ENCODE measurements around the gene EMC10. TPM values are rescaled to one million over a fixed set of nuclear protein-coding genes. Genes with fewer than 3 reads are reported as not detected.
"Not testable (repeated sequence)": the region's sequence is repeated elsewhere in the genome, so short reads cannot be mapped to it uniquely, and the experiment has no call there.

The EMC10 gene
- total RNA-seq, 1 donor from 2014 or later: 103 TPM

DNA sequence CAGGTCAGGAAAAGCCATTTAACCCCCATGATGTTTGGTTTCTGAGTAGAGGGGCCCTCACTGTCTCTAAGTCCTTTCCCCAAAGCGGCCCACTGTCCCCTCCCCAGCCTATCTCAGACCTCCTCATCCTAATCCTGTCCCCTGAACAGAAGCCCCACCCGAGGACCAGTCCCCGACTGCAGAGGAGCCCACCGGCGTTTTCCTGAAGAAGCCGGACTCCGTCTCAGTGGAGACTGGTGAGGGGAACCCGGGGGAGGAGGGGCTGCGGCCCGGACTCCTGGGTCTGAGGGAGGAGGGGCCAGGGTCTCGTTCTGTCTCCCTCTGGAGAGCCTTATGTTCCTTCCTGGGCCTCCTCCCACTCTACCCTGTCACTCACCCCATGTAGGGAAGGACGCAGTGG, 40.7 kb upstream of the EMC10 start:
- Histone ChIP-seq H3K36me3 (no peaks in the 10 kb centered on the region), H3K4me3 (no peak overlapping the region), H3K4me1 (peaks cover 14% of the 10 kb centered on the region), H3K9me3 (no peaks in the 10 kb centered on the region), H3K27me3 (peaks cover 4% of the 10 kb centered on the region), H3K27ac (no peak overlapping the region)
- ATAC-seq (no peak), DNase-seq (no peak)
- TF ChIP-seq, protein P1, sequence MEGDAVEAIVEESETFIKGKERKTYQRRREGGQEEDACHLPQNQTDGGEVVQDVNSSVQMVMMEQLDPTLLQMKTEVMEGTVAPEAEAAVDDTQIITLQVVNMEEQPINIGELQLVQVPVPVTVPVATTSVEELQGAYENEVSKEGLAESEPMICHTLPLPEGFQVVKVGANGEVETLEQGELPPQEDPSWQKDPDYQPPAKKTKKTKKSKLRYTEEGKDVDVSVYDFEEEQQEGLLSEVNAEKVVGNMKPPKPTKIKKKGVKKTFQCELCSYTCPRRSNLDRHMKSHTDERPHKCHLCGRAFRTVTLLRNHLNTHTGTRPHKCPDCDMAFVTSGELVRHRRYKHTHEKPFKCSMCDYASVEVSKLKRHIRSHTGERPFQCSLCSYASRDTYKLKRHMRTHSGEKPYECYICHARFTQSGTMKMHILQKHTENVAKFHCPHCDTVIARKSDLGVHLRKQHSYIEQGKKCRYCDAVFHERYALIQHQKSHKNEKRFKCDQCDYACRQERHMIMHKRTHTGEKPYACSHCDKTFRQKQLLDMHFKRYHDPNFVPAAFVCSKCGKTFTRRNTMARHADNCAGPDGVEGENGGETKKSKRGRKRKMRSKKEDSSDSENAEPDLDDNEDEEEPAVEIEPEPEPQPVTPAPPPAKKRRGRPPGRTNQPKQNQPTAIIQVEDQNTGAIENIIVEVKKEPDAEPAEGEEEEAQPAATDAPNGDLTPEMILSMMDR (IDR thresholded peaks at IDR 0.05): no peak
- intact Hi-C loops (cut with DNase I): no loop called here

- Histone ChIP-seq H3K9me3 (no peaks in the 10 kb centered on the region), H3K36me3 (no peaks in the 10 kb centered on the region), H3K4me1 (no peaks in the 10 kb centered on the region), H3K27me3 (no peaks in the 10 kb centered on the region), H3K4me3 (no peak overlapping the region), H3K27ac (no peak overlapping the region)
- ATAC-seq (no peak), DNase-seq (no peak)
- intact Hi-C loops (cut with DNase I): no loop called here
- TF ChIP-seq, protein P1 (IDR thresholded peaks at IDR 0.05): no peak
These were observed 38.4 kb upstream of the EMC10 start for GRCh38 chr19:50437862-50438449.

DNA sequence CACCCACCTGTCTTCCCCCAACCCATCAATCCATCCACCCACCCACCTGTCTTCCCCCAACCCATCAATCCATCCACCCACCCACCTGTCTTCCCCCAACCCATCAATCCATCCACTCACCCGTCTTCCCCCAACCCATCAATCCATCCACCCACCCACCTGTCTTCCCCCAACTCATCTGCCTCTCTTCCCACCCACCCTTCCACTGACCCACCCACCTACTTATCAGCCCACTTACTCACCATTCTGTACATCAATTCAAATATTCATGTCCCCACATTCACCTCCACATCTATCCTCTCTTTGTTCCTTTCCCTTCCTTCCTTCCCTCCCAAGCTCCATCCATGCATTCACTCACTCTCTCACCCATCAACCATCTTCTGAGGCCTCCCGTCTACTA, 37.2 kb upstream of the EMC10 start:
- H3K36me3 ChIP-seq; ATAC-seq; H3K9me3 ChIP-seq; H3K4me1 ChIP-seq; H3K4me3 ChIP-seq; H3K27me3 ChIP-seq; DNase-seq; intact Hi-C loops (cut with DNase I); H3K27ac ChIP-seq: not testable (repeated sequence)

DNA sequence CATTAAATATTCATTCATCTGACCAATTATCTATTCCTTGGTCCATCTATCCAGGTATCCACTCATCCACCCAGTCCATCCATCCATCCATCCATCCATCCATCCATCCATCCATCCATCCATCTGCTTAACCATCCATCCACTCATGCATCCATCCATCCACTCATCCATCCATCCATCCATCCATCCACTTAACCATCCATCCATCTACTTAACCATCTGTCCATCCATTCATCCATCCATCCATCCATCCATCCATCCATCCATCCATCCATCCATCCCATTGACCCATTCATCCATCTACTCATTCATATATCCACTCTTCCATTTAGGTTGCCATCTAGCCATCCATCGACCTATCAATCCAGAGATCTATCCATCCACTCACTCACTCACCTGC, 32.2 kb upstream of the EMC10 start:
- DNase-seq: no peak
- H3K4me1 ChIP-seq: no peaks in the 10 kb centered on the region

DNA sequence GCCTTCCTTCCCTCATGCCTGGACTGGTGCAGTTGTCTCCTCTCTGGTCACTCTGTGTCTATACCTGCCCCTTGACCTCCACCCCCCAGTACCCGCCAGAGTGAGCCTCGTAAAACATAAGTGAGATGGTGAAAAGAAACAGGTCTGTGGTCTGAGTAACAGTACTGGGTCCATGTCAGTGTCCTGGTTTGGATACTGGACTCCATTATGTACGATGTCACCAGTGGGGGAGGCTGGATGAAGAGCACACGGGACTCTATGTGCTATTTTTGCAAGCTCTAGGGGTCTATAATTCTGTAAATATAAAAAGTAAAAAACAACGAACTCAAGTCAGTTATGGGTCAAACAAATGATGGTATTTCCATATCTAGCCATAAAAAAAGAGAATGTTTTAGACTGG, 29.3 kb upstream of the EMC10 start:
- ATAC-seq: no peak
- no peaks in the 10 kb centered on the region for H3K4me1 ChIP-seq
- intact Hi-C loops (cut with DNase I): no loop called here

More for the DNA sequence above, 32.2 kb upstream of the EMC10 start:
- Histone ChIP-seq H3K9me3 (no peaks in the 10 kb centered on the region), H3K27ac (no peak overlapping the region), H3K4me3 (no peak overlapping the region), H3K27me3 (no peaks in the 10 kb centered on the region), H3K36me3 (no peaks in the 10 kb centered on the region)
- ATAC-seq: no peak
- intact Hi-C loops (cut with DNase I): no loop called here
- TF ChIP-seq, protein P1 (IDR thresholded peaks at IDR 0.05): no peak

DNA sequence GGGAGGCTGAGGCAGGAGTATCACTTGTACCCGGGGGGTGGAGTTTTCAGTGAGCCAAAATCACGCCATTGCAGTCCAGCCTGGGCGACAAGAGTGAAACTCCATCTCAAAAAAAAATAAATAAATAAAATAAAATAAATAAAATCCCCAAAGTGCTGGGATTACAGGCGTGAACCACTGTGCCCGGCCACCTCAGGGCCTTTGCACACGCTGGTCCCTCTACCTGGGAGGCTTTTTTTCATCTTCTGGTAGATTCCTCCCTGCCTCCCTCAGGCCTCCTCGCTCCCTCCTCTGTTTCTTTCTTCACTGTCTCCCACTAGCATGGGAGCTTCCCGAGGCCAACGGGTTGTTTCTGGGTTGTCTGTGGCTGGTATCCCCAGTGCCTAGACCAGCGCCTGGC, 28.6 kb upstream of the EMC10 start:
- no peak overlapping the region for H3K4me3 ChIP-seq
- H3K4me1 ChIP-seq: no peaks in the 10 kb centered on the region
- no peak overlapping the region for H3K27ac ChIP-seq
- intact Hi-C loops (cut with DNase I): no loop called here
- TF ChIP-seq, protein P1 (IDR thresholded peaks at IDR 0.05): no peak
- DNase-seq: no peak
- ATAC-seq: no peak
- no peaks in the 10 kb centered on the region for H3K9me3 ChIP-seq
- H3K27me3 ChIP-seq: peaks cover 6% of the 10 kb centered on the region
- no peaks in the 10 kb centered on the region for H3K36me3 ChIP-seq

More for the DNA sequence above, 29.3 kb upstream of the EMC10 start:
- DNase-seq: no peak
- Histone ChIP-seq H3K36me3 (no peaks in the 10 kb centered on the region), H3K27ac (no peak overlapping the region), H3K9me3 (no peaks in the 10 kb centered on the region), H3K4me3 (no peak overlapping the region), H3K27me3 (peaks cover 6% of the 10 kb centered on the region)
- TF ChIP-seq, protein P1 (IDR thresholded peaks at IDR 0.05): no peak

Data from upper lobe of right lung (tissue), 1 donor.